Measurements from ENCODE around the gene PPFIA4. TPM values are rescaled to one million over a fixed set of nuclear protein-coding genes. Genes with fewer than 3 reads are reported as not detected.

The PPFIA4 gene
- polyA plus RNA-seq, 1 donor (not counting 4 experiments of a cell fraction or from before 2014, with no cell fraction given): 2.3 TPM

- dilution Hi-C loops (cut with MboI; ENCODE audit: extremely low pct_ligation_motif_present, low sequenced_read_pairs): loop anchor here (25.0 kb wide), 1 partner anchor 213 kb away; no protein-coding TSS in a partner anchor
- DNase-seq (ENCODE audit: low read depth, low spot score) (no peak), FAIRE-seq (no peak)
- Histone ChIP-seq H3K9ac (ENCODE audit: control insufficient read depth, extremely low read depth, insufficient read depth, low read length) (no peak overlapping the region), H3K4me3 (ENCODE audit: control insufficient read depth in 2 of 3, extremely low read depth in 1 of 3, insufficient read depth in 2 of 3, low read depth in 1 of 3, low read length in 3 of 3) (no peak overlapping the region), H3K4me1 (ENCODE audit: control insufficient read depth, extremely low read depth, insufficient read depth, low read length) (peaks cover 8% of the 10 kb centered on the region), H3K79me2 (ENCODE audit: control insufficient read depth, insufficient read depth, low read length) (no peaks in the 10 kb centered on the region), H4K20me1 (ENCODE audit: control insufficient read depth, extremely low read depth, insufficient read depth, low read length) (peaks cover 3% of the 10 kb centered on the region), H3K4me2 (ENCODE audit: control insufficient read depth, extremely low read depth, insufficient read depth, low read depth, low read length) (no peak overlapping the region), H3K27ac (ENCODE audit: control insufficient read depth, insufficient read depth, low read length) (no peak overlapping the region), H3K9me1 (ENCODE audit: control insufficient read depth, extremely low read depth, insufficient read depth, low read length) (no peaks in the 10 kb centered on the region), H3K36me3 (ENCODE audit: control insufficient read depth in 2 of 2, extremely low read depth in 1 of 2, insufficient read depth in 2 of 2, low read length in 2 of 2) (peaks cover 0 to 5% of the 10 kb centered on the region in 2 experiments), H3K9me3 (ENCODE audit: control insufficient read depth, low read depth, low read length) (no peaks in the 10 kb centered on the region), H2AFZ (ENCODE audit: control insufficient read depth, low read length) (no peak overlapping the region), H3K27me3 (ENCODE audit: control insufficient read depth, extremely low read depth, insufficient read depth, low read length) (no peaks in the 10 kb centered on the region)
- no peak for TF ChIP-seq EZH2 (IDR thresholded peaks at IDR 0.05; ENCODE audit: low read length)
- no peak for TF ChIP-seq CTCF (optimal IDR thresholded peaks at IDR 0.05 in 1 of 3, IDR thresholded peaks at IDR 0.05 in 1 of 3, conservative IDR thresholded peaks at IDR 0.05 in 1 of 3; ENCODE audit: extremely low read depth in 1 of 3, insufficient read depth in 2 of 3, low read length in 3 of 3)
Observed at GRCh38 chr1:203049576-203050180, 23.4 kb downstream of the PPFIA4 start.

GRCh38 chr1:203050826-203051225 lies 24.5 kb downstream of the PPFIA4 start:
- no peaks in the 10 kb centered on the region for H3K9me3 ChIP-seq (ENCODE audit: control insufficient read depth, low read depth, low read length)
- no peak for FAIRE-seq

More at GRCh38 chr1:203050826-203051225, 24.5 kb downstream of the PPFIA4 start:
- dilution Hi-C loops (cut with MboI; ENCODE audit: extremely low pct_ligation_motif_present, low sequenced_read_pairs): no loop called here
- peaks cover 3% of the 10 kb centered on the region for H4K20me1 ChIP-seq (ENCODE audit: control insufficient read depth, extremely low read depth, insufficient read depth, low read length)
- H3K4me1 ChIP-seq (ENCODE audit: control insufficient read depth, extremely low read depth, insufficient read depth, low read length): peaks cover 8% of the 10 kb centered on the region
- H3K4me3 ChIP-seq (ENCODE audit: control insufficient read depth in 2 of 3, extremely low read depth in 1 of 3, insufficient read depth in 2 of 3, low read depth in 1 of 3, low read length in 3 of 3): no peak overlapping the region
- TF ChIP-seq EZH2 (IDR thresholded peaks at IDR 0.05; ENCODE audit: low read length) (no peak), CTCF (optimal IDR thresholded peaks at IDR 0.05 in 1 of 3, IDR thresholded peaks at IDR 0.05 in 1 of 3, conservative IDR thresholded peaks at IDR 0.05 in 1 of 3; ENCODE audit: extremely low read depth in 1 of 3, insufficient read depth in 2 of 3, low read length in 3 of 3) (no peak)
- H3K36me3 ChIP-seq (ENCODE audit: control insufficient read depth in 2 of 2, extremely low read depth in 1 of 2, insufficient read depth in 2 of 2, low read length in 2 of 2): peaks cover 0 to 3% of the 10 kb centered on the region in 2 experiments
- no peak overlapping the region for H3K27ac ChIP-seq (ENCODE audit: control insufficient read depth, insufficient read depth, low read length)
- H3K79me2 ChIP-seq (ENCODE audit: control insufficient read depth, insufficient read depth, low read length): no peaks in the 10 kb centered on the region
- H2AFZ ChIP-seq (ENCODE audit: control insufficient read depth, low read length): no peak overlapping the region
- H3K9ac ChIP-seq (ENCODE audit: control insufficient read depth, extremely low read depth, insufficient read depth, low read length): no peak overlapping the region
- no peaks in the 10 kb centered on the region for H3K9me1 ChIP-seq (ENCODE audit: control insufficient read depth, extremely low read depth, insufficient read depth, low read length)
- no peak for DNase-seq (ENCODE audit: low read depth, low spot score)
- no peak overlapping the region for H3K4me2 ChIP-seq (ENCODE audit: control insufficient read depth, extremely low read depth, insufficient read depth, low read depth, low read length)
- no peaks in the 10 kb centered on the region for H3K27me3 ChIP-seq (ENCODE audit: control insufficient read depth, extremely low read depth, insufficient read depth, low read length)
